Common myeloid progenitor, CD34-positive (primary cell): Measurements from ENCODE around the gene MAP4K2.

Experiments used
- CTCF ChIA-PET: fragments of 350-600 bp; sonication (Branson Sonifier 250); formaldehyde crosslinking; loops from one replicate; lab custom pipeline; 2021; ENCODE audit warnings: antibody characterized with exemption; lab: Charles Lee
- POLR2A ChIA-PET: fragments of 350-600 bp; sonication (Branson Sonifier 250); formaldehyde crosslinking; loops from one replicate; lab custom pipeline; 2021; ENCODE audit warnings: antibody characterized with exemption; lab: Charles Lee
- DNase-seq, 3 donors: peaks; one replicate each; pipeline versions ENCODE4 v3.0.0 to v3.0.0-alpha.2; 2013
- H3K27ac ChIP-seq, 2 experiments: 1 replicate in 1 of 2; 2 replicates in 1 of 2; pipeline ENCODE4 v1.7.0; 2013; ENCODE audit warnings: inconsistent platforms in 2 of 2, low read length in 2 of 2, mild to moderate bottlenecking in 2 of 2, low read depth in 1 of 2, moderate library complexity in 1 of 2; ENCODE audit not compliant: severe bottlenecking in 2 of 2, insufficient read depth in 1 of 2, poor library complexity in 1 of 2
- H3K27me3 ChIP-seq, 5 experiments: replicated peaks in 2 of 5; 1 replicate in 3 of 5; 2 replicates in 2 of 5; pipeline versions ENCODE4 v1.6.1 to v1.7.0; 2013; ENCODE audit warnings: low read length in 4 of 5, mild to moderate bottlenecking in 2 of 5, moderate library complexity in 2 of 5, inconsistent platforms in 1 of 5; ENCODE audit not compliant: insufficient read depth in 5 of 5, control insufficient read depth in 4 of 5
- H3K36me3 ChIP-seq, 4 experiments: 1 replicate in 2 of 4; 2 replicates in 2 of 4; pipeline versions ENCODE4 v1.6.1 to v1.7.0; 2013; ENCODE audit warnings: low read length in 3 of 4, control low read depth in 1 of 4, mild to moderate bottlenecking in 1 of 4; ENCODE audit not compliant: control insufficient read depth in 4 of 4, insufficient read depth in 4 of 4
- H3K4me1 ChIP-seq, 4 experiments: 1 replicate in 3 of 4; 2 replicates in 1 of 4; pipeline versions ENCODE4 v1.6.1 to v1.7.1; 2013; ENCODE audit warnings: low read length in 3 of 4, mild to moderate bottlenecking in 3 of 4, control low read depth in 1 of 4, inconsistent platforms in 1 of 4, moderate library complexity in 1 of 4; ENCODE audit not compliant: control insufficient read depth in 4 of 4, insufficient read depth in 4 of 4; ENCODE audit errors: control extremely low read depth in 1 of 4
- H3K4me3 ChIP-seq, 7 experiments: 1 replicate in 4 of 7; 2 replicates in 3 of 7; pipeline versions ENCODE4 v1.5.1 to v1.7.0; 2013; ENCODE audit warnings: mild to moderate bottlenecking in 7 of 7, low read length in 6 of 7, moderate library complexity in 6 of 7, inconsistent platforms in 2 of 7, low read depth in 2 of 7, control low read depth in 1 of 7; ENCODE audit not compliant: insufficient read depth in 4 of 7, control insufficient read depth in 1 of 7; ENCODE audit errors: extremely low read depth in 1 of 7
- H3K9me3 ChIP-seq, 5 experiments: 1 replicate in 4 of 5; 2 replicates in 1 of 5; pipeline versions ENCODE4 v1.6.1 to v1.7.1; 2013; ENCODE audit warnings: low read length in 4 of 5, mild to moderate bottlenecking in 2 of 5, inconsistent platforms in 1 of 5, low read depth in 1 of 5, moderate library complexity in 1 of 5; ENCODE audit not compliant: control insufficient read depth in 4 of 5, insufficient read depth in 2 of 5; ENCODE audit errors: control extremely low read depth in 1 of 5
- WGBS: methylation state at CpG from one replicate; pipeline ENCODE4 v1.1.5; 2013; ENCODE audit not compliant: insufficient coverage; 5-methylcytosine and 5-hydroxymethylcytosine counted together

MAP4K2 gene

GRCh38 chr11:64837887-64838351, 34.9 kb upstream of the MAP4K2 start:
- ChIA-PET CTCF (interaction anchor here (33.3 kb wide), 1 partner anchor 52 kb away, joined by 1071 read pairs; the partner anchor contains the start of gene EHD1), POLR2A (no interaction called here)
- Histone ChIP-seq H3K27ac (no peak overlapping the region), H3K4me3 (no peak overlapping the region), H3K4me1 (peaks cover 0 to 4% (median 0%) of the 10 kb centered on the region in 4 experiments), H3K36me3 (peaks cover 0 to 33% (median 3%) of the 10 kb centered on the region in 4 experiments), H3K27me3 (no peaks in the 10 kb centered on the region), H3K9me3 (no peaks in the 10 kb centered on the region)
- no peak for DNase-seq
- WGBS, result 92% methylated on average over 5 of the region's 10 CpGs

- ChIA-PET CTCF (interaction anchor here (0.9 to 2.7 kb wide), 7 partner anchors 9 to 178 kb away, joined by 3 to 8 read pairs (median 3); no protein-coding TSS in a partner anchor), POLR2A (no interaction called here)
- Histone ChIP-seq H3K27ac (no peak overlapping the region), H3K36me3 (peaks cover 0 to 41% (median 5%) of the 10 kb centered on the region in 4 experiments), H3K27me3 (no peaks in the 10 kb centered on the region), H3K4me3 (no peak overlapping the region), H3K4me1 (peaks cover 0 to 4% (median 0%) of the 10 kb centered on the region in 4 experiments), H3K9me3 (no peaks in the 10 kb centered on the region)
- 100% methylated on average over 12 of the region's 16 CpGs for WGBS
- no peak for DNase-seq
Observed at GRCh38 chr11:64836448-64837072, 33.5 kb upstream of the MAP4K2 start.

- 99% methylated on average over 14 of the region's 17 CpGs for WGBS
- H3K36me3 ChIP-seq, result peaks cover 0 to 46% (median 6%) of the 10 kb centered on the region in 4 experiments
- CTCF ChIA-PET, result interaction anchor here (0.9 to 2.7 kb wide), 8 partner anchors 10 to 179 kb away, joined by 3 to 8 read pairs (median 4); no protein-coding TSS in a partner anchor
Observed at GRCh38 chr11:64835616-64836447, 32.8 kb upstream of the MAP4K2 start.

GRCh38 chr11:64834723-64835615, 32.0 kb upstream of the MAP4K2 start:
- CTCF ChIA-PET, result interaction anchor here (1.4 to 2.7 kb wide), 4 partner anchors 13 to 55 kb away, joined by 3 to 8 read pairs (median 5); no protein-coding TSS in a partner anchor
- Histone ChIP-seq H3K27me3 (no peaks in the 10 kb centered on the region), H3K9me3 (no peaks in the 10 kb centered on the region), H3K4me1 (peaks cover 0 to 4% (median 0%) of the 10 kb centered on the region in 4 experiments), H3K27ac (no peak overlapping the region), H3K36me3 (peaks cover 0 to 50% (median 7%) of the 10 kb centered on the region in 4 experiments), H3K4me3 (no peak overlapping the region)
- no peak for DNase-seq
- POLR2A ChIA-PET, result no interaction called here
- 94% methylated on average over 20 of the region's 29 CpGs for WGBS

More at GRCh38 chr11:64835616-64836447, 32.8 kb upstream of the MAP4K2 start:
- H3K9me3 ChIP-seq, result no peaks in the 10 kb centered on the region
- H3K4me3 ChIP-seq, result no peak overlapping the region
- POLR2A ChIA-PET, result no interaction called here
- no peaks in the 10 kb centered on the region for H3K27me3 ChIP-seq
- DNase-seq, result no peak
- no peak overlapping the region for H3K27ac ChIP-seq
- H3K4me1 ChIP-seq, result peaks cover 0 to 4% (median 0%) of the 10 kb centered on the region in 4 experiments

- 96% methylated on average over 25 of the region's 25 CpGs for WGBS
- Histone ChIP-seq H3K27ac (no peak overlapping the region), H3K36me3 (peaks cover 0 to 53% (median 9%) of the 10 kb centered on the region in 4 experiments), H3K9me3 (no peaks in the 10 kb centered on the region), H3K4me3 (no peak overlapping the region), H3K27me3 (no peaks in the 10 kb centered on the region), H3K4me1 (peaks cover 0 to 4% (median 0%) of the 10 kb centered on the region in 4 experiments)
- ChIA-PET POLR2A (no interaction called here), CTCF (interaction anchor here (0.9 to 2.4 kb wide), 3 partner anchors 19 to 56 kb away, joined by 3 to 5 read pairs (median 3); no protein-coding TSS in a partner anchor)
- DNase-seq, result no peak
Observed at GRCh38 chr11:64834031-64834722, 31.2 kb upstream of the MAP4K2 start.

- ChIA-PET POLR2A (no interaction called here), CTCF (interaction anchor here (0.9 to 2.4 kb wide), 3 partner anchors 20 to 56 kb away, joined by 3 to 5 read pairs (median 3); no protein-coding TSS in a partner anchor)
- DNase-seq, result no peak
- H3K36me3 ChIP-seq, result peaks cover 0 to 47% (median 8%) of the 10 kb centered on the region in 4 experiments
- no peaks in the 10 kb centered on the region for H3K27me3 ChIP-seq
- H3K4me1 ChIP-seq, result peaks cover 0 to 4% (median 0%) of the 10 kb centered on the region in 4 experiments
- no peak overlapping the region for H3K4me3 ChIP-seq
- 97% methylated on average over 5 of the region's 10 CpGs for WGBS
- no peaks in the 10 kb centered on the region for H3K9me3 ChIP-seq
- no peak overlapping the region for H3K27ac ChIP-seq
Observed at GRCh38 chr11:64833509-64833908, 30.5 kb upstream of the MAP4K2 start.
